Mesodermal cell (in vitro differentiated cells): ENCODE results near the gene EPHB6.

Experiments
- H3K27ac ChIP-seq: 2 replicates; pipeline ENCODE4 v1.7.0; 2013; ENCODE audit warnings: mild to moderate bottlenecking, low read depth, low read length, moderate library complexity; ENCODE audit not compliant: severe bottlenecking
- H3K36me3 ChIP-seq: 2 replicates; pipeline ENCODE4 v1.7.1; 2013; ENCODE audit warnings: mild to moderate bottlenecking, low read length, moderate library complexity; ENCODE audit not compliant: control insufficient read depth, insufficient read depth
- H3K4me1 ChIP-seq: one replicate; pipeline ENCODE4 v1.7.1; 2013; ENCODE audit warnings: mild to moderate bottlenecking, low read length; ENCODE audit not compliant: insufficient read depth, control insufficient read depth, poor library complexity, severe bottlenecking
- H3K4me3 ChIP-seq: 2 replicates; pipeline ENCODE4 v1.7.0; 2013; ENCODE audit warnings: low read length, control low read depth, mild to moderate bottlenecking; ENCODE audit not compliant: insufficient read depth, poor library complexity, severe bottlenecking; ENCODE audit errors: extremely low read depth
- H3K9me3 ChIP-seq: 2 replicates; pipeline ENCODE4 v1.7.1; 2013; ENCODE audit warnings: mild to moderate bottlenecking, low read length, moderate library complexity; ENCODE audit not compliant: control insufficient read depth
- WGBS, 2 experiments: methylation state at CpG; one replicate each; pipeline ENCODE4 v1.1.5; 2013; ENCODE audit warnings: missing lambda C conversion rate in 2 of 2; ENCODE audit not compliant: insufficient coverage in 2 of 2; 5-methylcytosine and 5-hydroxymethylcytosine counted together

The EPHB6 gene

GRCh38 chr7:142857625-142858024 lies 2.7 kb downstream of the EPHB6 start:
- Histone ChIP-seq H3K9me3 (no peaks in the 10 kb centered on the region), H3K36me3 (no peaks in the 10 kb centered on the region), H3K4me1 (peaks cover 5% of the 10 kb centered on the region), H3K27ac (no peak overlapping the region), H3K4me3 (no peak overlapping the region)
- WGBS, 2 experiments, result 93 to 96% methylated on average over 3 to 4 of the region's 5 CpGs

DNA sequence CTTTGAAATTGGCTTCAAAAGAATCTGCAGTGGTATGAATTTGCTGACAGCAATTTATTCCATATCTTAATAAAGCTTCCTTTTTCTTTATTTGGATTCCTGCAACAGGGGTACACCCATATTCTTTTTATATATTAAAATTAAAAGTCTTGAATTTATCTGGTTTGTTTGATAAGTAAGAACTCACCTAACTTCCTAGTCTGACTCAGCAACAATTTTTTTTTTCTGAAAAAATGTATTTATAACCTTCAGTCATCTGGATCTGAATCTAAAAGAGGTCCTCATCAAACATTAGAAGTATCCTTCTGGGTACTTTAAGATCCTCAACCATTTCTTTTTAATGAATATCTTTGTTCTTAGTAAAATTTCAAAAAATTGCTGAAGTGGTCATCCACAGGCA lies 4.5 kb downstream of the EPHB6 start:
- no peak overlapping the region for H3K27ac ChIP-seq
- H3K36me3 ChIP-seq, result no peaks in the 10 kb centered on the region
- H3K9me3 ChIP-seq, result no peaks in the 10 kb centered on the region
- H3K4me1 ChIP-seq, result peaks cover 5% of the 10 kb centered on the region
- no peak overlapping the region for H3K4me3 ChIP-seq

DNA sequence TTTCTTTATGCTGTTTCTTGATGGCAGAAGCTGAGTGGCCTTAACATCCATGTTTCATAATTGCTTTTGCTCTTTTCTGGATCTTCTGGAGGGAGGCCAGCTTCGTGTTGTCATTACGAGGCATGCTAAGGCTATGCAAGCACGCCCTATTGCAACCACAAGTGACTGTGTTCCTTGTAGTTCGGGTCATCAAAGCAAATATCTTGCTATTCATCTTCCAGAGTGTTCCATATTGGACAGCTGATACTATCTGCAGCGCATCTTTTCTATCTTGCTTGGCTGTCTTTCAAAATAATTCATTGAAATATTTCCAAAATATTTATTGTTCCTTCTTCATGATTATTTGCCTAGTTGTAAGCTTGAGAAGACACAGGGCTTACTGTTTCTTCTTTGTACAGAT lies 5.0 kb downstream of the EPHB6 start:
- Histone ChIP-seq H3K9me3 (no peaks in the 10 kb centered on the region), H3K27ac (no peak overlapping the region), H3K4me3 (no peak overlapping the region), H3K4me1 (peaks cover 5% of the 10 kb centered on the region), H3K36me3 (no peaks in the 10 kb centered on the region)
- WGBS, 2 experiments, result 92 to 95% methylated on average over 4 to 5 of the region's 5 CpGs

DNA sequence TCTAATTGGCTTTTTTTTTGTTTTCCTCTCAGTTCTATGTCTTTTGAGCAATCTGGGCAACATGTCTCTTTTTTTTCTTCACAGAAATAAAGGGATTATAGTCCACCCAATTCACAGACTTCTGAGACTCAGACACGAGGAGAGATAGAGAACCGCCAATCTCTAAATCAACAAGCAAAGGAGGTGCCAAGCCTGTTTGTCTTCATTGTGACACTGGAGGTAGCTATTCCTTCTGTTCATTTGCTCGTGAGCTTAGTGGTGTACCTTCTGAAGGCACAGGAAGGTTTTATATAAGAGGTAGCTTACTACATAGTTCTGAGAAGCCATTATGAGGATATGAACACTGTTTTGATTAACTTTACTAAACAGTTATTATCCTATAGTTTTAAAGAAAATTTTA lies 6.1 kb downstream of the EPHB6 start:
- no peaks in the 10 kb centered on the region for H3K36me3 ChIP-seq
- H3K9me3 ChIP-seq, result no peaks in the 10 kb centered on the region
- no peak overlapping the region for H3K4me3 ChIP-seq
- H3K4me1 ChIP-seq, result peaks cover 5% of the 10 kb centered on the region
- H3K27ac ChIP-seq, result no peak overlapping the region
- no CpG with 5 or more reads among the region's 3 CpGs for WGBS, 2 experiments

DNA sequence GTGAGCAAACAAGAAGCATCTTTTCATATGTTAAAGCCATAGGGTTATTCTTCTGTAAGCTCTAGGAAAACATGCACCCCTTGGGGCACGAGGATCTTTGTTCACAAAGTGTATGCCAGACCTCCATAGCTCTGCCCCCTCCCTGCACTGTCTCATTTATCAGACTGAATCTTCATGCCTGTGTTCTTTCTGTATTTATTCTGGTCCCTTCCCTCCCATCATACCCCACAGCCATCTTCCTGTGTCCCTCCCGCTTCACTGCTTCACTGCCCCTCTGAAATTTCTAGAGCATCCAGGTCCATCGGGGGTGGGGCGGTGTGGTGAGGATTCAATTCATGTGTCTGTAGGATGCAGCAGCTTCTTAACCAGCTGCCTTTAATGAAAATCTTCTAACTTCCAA lies 7.5 kb downstream of the EPHB6 start:
- H3K4me3 ChIP-seq, result no peak overlapping the region
- H3K27ac ChIP-seq, result no peak overlapping the region
- H3K9me3 ChIP-seq, result no peaks in the 10 kb centered on the region
- no peaks in the 10 kb centered on the region for H3K36me3 ChIP-seq
- WGBS, 2 experiments, result 78 to 91% methylated on average over 1 of the region's 4 CpGs
- peaks cover under 1% of the 10 kb centered on the region for H3K4me1 ChIP-seq

DNA sequence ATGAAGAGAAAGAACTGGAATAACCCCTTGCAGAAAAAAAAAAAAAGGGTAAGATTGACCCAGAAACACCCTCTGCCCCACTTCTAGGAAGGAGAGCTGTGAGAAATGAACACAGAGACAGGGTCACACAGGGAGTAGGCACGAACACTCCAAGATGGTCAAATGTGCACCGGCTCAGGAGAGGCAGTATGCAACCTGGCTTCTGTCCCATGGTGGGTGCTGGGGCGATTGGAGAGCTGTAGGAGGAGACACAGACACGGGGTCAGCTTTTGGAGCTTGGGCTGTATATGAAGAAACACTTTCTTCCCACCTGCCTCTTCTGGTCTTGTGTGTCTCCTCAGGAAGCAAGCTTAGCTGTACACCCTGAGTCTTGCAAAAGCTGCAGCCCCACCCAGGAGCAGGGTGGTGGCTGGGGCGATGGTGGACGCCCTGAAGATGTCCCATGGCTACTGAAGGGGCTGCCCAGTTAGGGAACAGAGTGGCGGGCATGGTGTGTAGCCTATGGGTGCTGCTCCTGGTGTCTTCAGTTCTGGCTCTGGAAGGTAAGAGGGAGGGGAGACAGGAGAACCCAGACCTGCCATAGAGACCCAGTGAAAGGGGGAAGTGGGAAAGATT lies 8.0 kb downstream of the EPHB6 start:
- no peak overlapping the region for H3K4me3 ChIP-seq
- H3K36me3 ChIP-seq, result no peaks in the 10 kb centered on the region
- H3K9me3 ChIP-seq, result no peaks in the 10 kb centered on the region
- no peaks in the 10 kb centered on the region for H3K4me1 ChIP-seq
- no peak overlapping the region for H3K27ac ChIP-seq
- 86 to 98% methylated on average over 4 to 6 of the region's 7 CpGs for WGBS, 2 experiments

DNA sequence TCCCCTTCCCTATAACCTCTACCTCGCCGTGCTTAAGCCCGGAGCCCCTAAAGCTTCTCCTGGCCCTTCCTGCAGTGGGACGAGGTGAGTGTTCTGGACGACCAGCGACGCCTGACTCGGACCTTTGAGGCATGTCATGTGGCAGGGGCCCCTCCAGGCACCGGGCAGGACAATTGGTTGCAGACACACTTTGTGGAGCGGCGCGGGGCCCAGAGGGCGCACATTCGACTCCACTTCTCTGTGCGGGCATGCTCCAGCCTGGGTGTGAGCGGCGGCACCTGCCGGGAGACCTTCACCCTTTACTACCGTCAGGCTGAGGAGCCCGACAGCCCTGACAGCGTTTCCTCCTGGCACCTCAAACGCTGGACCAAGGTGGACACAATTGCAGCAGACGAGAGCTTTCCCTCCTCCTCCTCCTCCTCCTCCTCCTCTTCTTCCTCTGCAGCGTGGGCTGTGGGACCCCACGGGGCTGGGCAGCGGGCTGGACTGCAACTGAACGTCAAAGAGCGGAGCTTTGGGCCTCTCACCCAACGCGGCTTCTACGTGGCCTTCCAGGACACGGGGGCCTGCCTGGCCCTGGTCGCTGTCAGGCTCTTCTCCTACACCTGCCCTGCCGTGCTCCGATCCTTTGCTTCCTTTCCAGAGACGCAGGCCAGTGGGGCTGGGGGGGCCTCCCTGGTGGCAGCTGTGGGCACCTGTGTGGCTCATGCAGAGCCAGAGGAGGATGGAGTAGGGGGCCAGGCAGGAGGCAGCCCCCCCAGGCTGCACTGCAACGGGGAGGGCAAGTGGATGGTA lies 9.2 kb downstream of the EPHB6 start:
- H3K9me3 ChIP-seq, result no peaks in the 10 kb centered on the region
- no peaks in the 10 kb centered on the region for H3K4me1 ChIP-seq
- H3K27ac ChIP-seq, result no peak overlapping the region
- no peaks in the 10 kb centered on the region for H3K36me3 ChIP-seq
- WGBS, 2 experiments, result 95 to 97% methylated on average over 32 to 35 of the region's 37 CpGs
- no peak overlapping the region for H3K4me3 ChIP-seq

- H3K27ac ChIP-seq, result no peak overlapping the region
- WGBS, 2 experiments, result 86 to 92% methylated on average over 11 to 14 of the region's 14 CpGs
- H3K9me3 ChIP-seq, result no peaks in the 10 kb centered on the region
- H3K36me3 ChIP-seq, result no peaks in the 10 kb centered on the region
- H3K4me1 ChIP-seq, result no peaks in the 10 kb centered on the region
- no peak overlapping the region for H3K4me3 ChIP-seq
These were observed 10.3 kb downstream of the EPHB6 start for GRCh38 chr7:142864980-142865747.

DNA sequence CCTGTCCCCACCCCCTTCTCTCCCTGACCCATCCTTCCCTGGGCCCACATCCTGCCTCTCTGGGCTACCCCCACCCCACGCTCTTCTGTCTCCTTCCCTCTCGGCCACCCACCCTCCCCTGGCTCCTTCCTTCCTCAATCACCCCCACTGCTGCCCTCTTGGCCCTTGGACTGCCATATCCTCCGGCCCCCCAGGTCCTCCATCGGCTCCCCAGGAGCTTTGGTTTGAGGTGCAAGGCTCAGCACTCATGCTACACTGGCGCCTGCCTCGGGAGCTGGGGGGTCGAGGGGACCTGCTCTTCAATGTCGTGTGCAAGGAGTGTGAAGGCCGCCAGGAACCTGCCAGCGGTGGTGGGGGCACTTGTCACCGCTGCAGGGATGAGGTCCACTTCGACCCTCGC lies 10.9 kb downstream of the EPHB6 start:
- WGBS, 2 experiments, result 85 to 92% methylated on average over 11 to 13 of the region's 13 CpGs
- no peak overlapping the region for H3K4me3 ChIP-seq
- no peaks in the 10 kb centered on the region for H3K36me3 ChIP-seq
- H3K27ac ChIP-seq, result no peak overlapping the region
- no peaks in the 10 kb centered on the region for H3K4me1 ChIP-seq
- no peaks in the 10 kb centered on the region for H3K9me3 ChIP-seq

- Histone ChIP-seq H3K36me3 (no peaks in the 10 kb centered on the region), H3K4me1 (no peaks in the 10 kb centered on the region), H3K9me3 (no peaks in the 10 kb centered on the region), H3K4me3 (no peak overlapping the region), H3K27ac (no peak overlapping the region)
- WGBS, 2 experiments, result 64 to 76% methylated on average over 10 to 17 of the region's 18 CpGs
These were observed 11.7 kb downstream of the EPHB6 start for GRCh38 chr7:142866361-142867096.
